Activated naive CD8-positive, alpha-beta T cell treated with anti-CD3 and anti-CD28 coated beads, Interleukin-2, amount 10 ng/mL, durations not matched to agents 7 days and 5 days (primary cell): ENCODE measurements around the gene MEST. TPM values are rescaled to one million over a fixed set of nuclear protein-coding genes. Genes with fewer than 3 reads are reported as not detected.
"Not testable (repeated sequence)": the region's sequence is repeated elsewhere in the genome, so short reads cannot be mapped to it uniquely, and the experiment has no call there.

Source experiments
- ATAC-seq: fragments of 150-1000 bp; cut with Tn5 transposase; one replicate; pipeline ENCODE4 v1.10.0; 2021; ENCODE audit warnings: low read depth, moderate library complexity
- POLR2A ChIA-PET: fragments of 350-600 bp; sonication (Branson Sonifier 250); formaldehyde crosslinking; loops from one replicate; lab custom pipeline; 2021; ENCODE audit warnings: antibody characterized with exemption; lab: Charles Lee
- DNase-seq: peaks from one replicate; pipeline ENCODE4 v3.0.0; 2021
- H3K27ac Mint-ChIP-seq: one replicate; pipeline ENCODE4 v1.8.0; 2022; ENCODE audit warnings: mild to moderate bottlenecking, mixed read lengths
- H3K27me3 Mint-ChIP-seq: one replicate; pipeline ENCODE4 v1.8.0; 2022; ENCODE audit warnings: mild to moderate bottlenecking, moderate library complexity, mixed read lengths
- H3K36me3 Mint-ChIP-seq: one replicate; pipeline ENCODE4 v1.8.0; 2021; ENCODE audit warnings: mild to moderate bottlenecking, mixed read lengths
- H3K4me1 Mint-ChIP-seq: one replicate; pipeline ENCODE4 v1.8.0; 2021; ENCODE audit warnings: mixed read lengths
- H3K4me3 Mint-ChIP-seq: one replicate; pipeline ENCODE4 v1.8.0; 2022; ENCODE audit warnings: mild to moderate bottlenecking, moderate library complexity, mixed read lengths
- H3K9me3 Mint-ChIP-seq: one replicate; pipeline ENCODE4 v1.8.0; 2021; ENCODE audit warnings: mixed read lengths
- total RNA-seq, 2 experiments: library from RNA; stranded (reverse); gene quantifications; one replicate each; pipeline ENCODE4 v1.2.3, GENCODE V29; 2021

MEST gene
- total RNA-seq, 2 experiments from 2014 or later = 8.7 to 11.6 TPM

GRCh38 chr7:130515315-130516040 is 23.6 kb downstream of the MEST start:
- POLR2A ChIA-PET = no interaction called here
- DNase-seq (no peak), ATAC-seq (no peak)
- Mint-ChIP-seq H3K27ac (no peak overlapping the region), H3K36me3 (no peaks in the 10 kb centered on the region), H3K4me1 (no peaks in the 10 kb centered on the region), H3K9me3 (no peaks in the 10 kb centered on the region), H3K4me3 (no peak overlapping the region), H3K27me3 (no peaks in the 10 kb centered on the region)

DNA sequence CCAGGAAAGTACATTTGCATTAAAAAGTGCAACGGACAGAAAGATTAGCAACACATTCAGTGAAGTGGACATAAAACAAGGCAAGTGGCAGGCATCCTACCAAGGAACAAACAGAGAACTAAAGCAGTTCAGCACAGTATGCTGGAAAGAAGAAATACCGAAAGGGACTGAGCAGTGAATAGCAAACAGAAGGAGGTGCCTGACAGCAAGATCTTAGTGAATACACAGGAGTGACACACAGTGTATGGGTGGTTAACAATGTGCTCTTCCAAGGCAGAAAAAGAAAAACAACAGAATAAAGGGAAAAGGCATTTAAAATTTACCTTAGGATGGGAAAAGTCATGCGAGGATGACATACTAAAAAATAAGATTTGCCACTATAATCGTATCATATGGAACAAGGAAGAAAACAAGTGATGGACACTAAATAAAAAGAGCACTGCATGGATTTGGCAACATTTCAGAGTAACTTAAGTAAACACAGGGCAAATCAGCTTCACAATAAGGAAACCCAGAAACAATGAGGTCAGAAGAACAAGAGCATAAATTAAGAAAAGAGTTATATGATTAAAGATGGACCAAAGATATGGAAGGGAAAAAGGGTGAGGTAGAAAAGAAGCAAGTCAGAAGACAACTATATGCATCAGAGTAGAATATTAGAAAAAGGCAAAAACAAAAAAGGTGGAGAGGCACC is 29.5 kb downstream of the MEST start:
- Mint-ChIP-seq H3K4me3 (no peak overlapping the region), H3K27me3 (no peaks in the 10 kb centered on the region), H3K36me3 (no peaks in the 10 kb centered on the region), H3K4me1 (no peaks in the 10 kb centered on the region), H3K9me3 (no peaks in the 10 kb centered on the region), H3K27ac (no peak overlapping the region)
- ATAC-seq = no peak
- POLR2A ChIA-PET = no interaction called here
- DNase-seq = no peak

DNA sequence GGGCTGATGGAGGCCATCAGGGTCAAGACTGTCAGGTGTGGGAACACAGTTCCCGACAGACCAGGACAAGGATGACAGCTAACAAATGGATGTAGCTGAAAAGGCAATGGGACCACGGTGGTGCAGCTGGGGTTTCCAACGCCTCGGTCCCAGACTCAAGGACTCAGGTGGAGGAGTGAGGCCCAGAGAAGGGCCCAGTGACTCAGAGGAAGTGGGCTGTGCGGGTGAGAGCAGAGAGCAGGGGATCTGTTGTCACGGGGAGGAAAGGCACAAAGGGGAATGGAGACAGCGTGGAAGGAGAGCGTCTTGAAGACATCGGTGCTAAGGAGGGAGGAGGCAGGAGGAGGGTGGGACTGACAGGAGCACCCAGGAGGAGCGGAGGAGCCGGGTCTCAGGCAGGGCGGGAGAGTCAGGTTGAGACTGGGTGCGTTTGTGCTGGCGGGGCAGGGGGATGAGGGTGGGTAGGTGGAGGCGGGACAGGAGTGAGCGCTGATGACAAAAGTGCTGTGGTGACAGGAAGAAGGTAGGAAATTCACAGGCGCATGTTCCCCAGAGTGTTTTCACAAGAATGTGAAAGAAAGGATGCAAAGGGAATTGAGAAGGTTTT is 31.7 kb downstream of the MEST start:
- POLR2A ChIA-PET, H3K27me3 Mint-ChIP-seq, H3K36me3 Mint-ChIP-seq, H3K4me1 Mint-ChIP-seq, H3K27ac Mint-ChIP-seq, ATAC-seq, DNase-seq, H3K4me3 Mint-ChIP-seq, H3K9me3 Mint-ChIP-seq: not testable (repeated sequence)

DNA sequence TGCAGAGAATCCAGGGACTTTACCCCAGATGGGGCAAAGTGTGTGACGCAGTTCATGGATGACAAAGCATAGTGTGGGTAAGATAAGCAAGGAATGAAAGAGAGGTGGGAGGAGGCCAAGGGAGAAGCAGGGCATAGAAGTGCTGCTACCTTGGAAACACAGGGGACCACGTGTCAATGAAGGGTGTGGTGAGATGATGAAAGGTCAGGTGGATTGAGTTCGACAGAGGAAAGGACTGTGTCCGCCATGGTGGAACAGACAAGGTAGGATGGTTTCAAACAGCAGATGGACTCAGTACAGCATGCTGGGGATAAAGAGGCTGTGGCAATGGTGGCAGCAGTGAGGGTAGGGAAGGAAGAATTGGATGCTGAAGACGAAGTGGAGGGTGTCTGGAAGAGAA is 32.7 kb downstream of the MEST start:
- H3K9me3 Mint-ChIP-seq = no peaks in the 10 kb centered on the region
- no peak overlapping the region for H3K27ac Mint-ChIP-seq
- POLR2A ChIA-PET = no interaction called here
- ATAC-seq (no peak), DNase-seq (no peak)
- H3K36me3 Mint-ChIP-seq = peaks cover 3% of the 10 kb centered on the region
- no peaks in the 10 kb centered on the region for H3K27me3 Mint-ChIP-seq
- H3K4me1 Mint-ChIP-seq = no peaks in the 10 kb centered on the region
- H3K4me3 Mint-ChIP-seq = no peak overlapping the region

DNA sequence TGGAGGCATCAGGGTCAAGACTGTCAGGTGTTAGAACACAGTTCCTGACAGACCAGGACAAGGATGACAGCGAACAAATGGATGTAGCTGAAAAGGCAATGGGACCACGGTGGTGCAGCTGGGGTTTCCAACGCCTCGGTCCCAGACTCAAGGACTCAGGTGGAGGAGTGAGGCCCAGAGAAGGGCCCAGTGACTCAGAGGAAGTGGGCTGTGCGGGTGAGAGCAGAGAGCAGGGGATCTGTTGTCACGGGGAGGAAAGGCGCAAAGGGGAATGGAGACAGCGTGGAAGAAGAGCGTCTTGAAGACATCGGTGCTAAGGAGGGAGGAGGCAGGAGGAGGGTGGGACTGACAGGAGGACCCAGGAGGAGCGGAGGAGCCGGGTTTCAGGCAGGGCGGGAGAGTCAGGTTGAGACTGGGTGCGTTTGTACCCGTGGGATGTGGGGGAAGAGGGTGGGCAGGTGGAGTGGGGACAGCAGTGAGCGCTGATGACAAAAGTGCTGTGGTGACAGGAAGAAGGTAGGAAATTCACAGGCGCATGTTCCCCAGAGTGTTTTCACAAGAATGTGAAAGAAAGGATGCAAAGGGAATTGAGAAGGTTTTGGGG is 36.0 kb downstream of the MEST start:
- H3K4me3 Mint-ChIP-seq, H3K36me3 Mint-ChIP-seq, H3K27ac Mint-ChIP-seq, H3K27me3 Mint-ChIP-seq, ATAC-seq, H3K9me3 Mint-ChIP-seq, DNase-seq, H3K4me1 Mint-ChIP-seq, POLR2A ChIA-PET: not testable (repeated sequence)

- POLR2A ChIA-PET = no interaction called here
- ATAC-seq = no peak
- Mint-ChIP-seq H3K9me3 (no peaks in the 10 kb centered on the region), H3K27ac (no peak overlapping the region), H3K4me3 (no peak overlapping the region), H3K36me3 (peaks cover 5% of the 10 kb centered on the region), H3K4me1 (no peaks in the 10 kb centered on the region), H3K27me3 (no peaks in the 10 kb centered on the region)
- no peak for DNase-seq
These were observed 37.5 kb downstream of the MEST start for GRCh38 chr7:130529417-130529816.

DNA sequence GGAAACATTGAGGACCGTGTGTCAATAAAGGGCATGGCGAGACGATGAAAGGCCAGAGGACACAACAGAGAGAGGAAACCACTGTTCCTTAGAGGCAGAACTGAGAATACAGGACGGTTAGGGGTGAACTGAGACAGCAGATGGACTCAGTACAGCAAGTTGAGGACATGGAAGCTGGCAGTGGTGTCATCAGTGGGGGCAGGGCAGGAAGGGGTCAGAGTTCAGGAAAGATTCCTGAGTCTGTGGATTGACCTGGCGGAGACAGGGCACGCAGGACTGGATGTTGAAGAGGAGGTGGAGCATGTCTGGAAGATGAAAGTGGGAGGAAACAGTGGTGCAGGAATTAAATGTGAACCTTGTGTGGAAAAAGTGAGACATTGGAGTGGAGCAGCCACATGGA is 46.0 kb downstream of the MEST start:
- H3K36me3 Mint-ChIP-seq, H3K4me1 Mint-ChIP-seq, H3K27ac Mint-ChIP-seq, DNase-seq, H3K9me3 Mint-ChIP-seq, ATAC-seq, H3K27me3 Mint-ChIP-seq, POLR2A ChIA-PET, H3K4me3 Mint-ChIP-seq: not testable (repeated sequence)

- H3K27ac Mint-ChIP-seq, DNase-seq, POLR2A ChIA-PET, H3K4me3 Mint-ChIP-seq, H3K9me3 Mint-ChIP-seq, H3K27me3 Mint-ChIP-seq, ATAC-seq, H3K4me1 Mint-ChIP-seq, H3K36me3 Mint-ChIP-seq: not testable (repeated sequence)
These were observed 49.4 kb downstream of the MEST start for GRCh38 chr7:130541287-130541686.

- H3K9me3 Mint-ChIP-seq, DNase-seq, POLR2A ChIA-PET, H3K4me3 Mint-ChIP-seq, H3K27ac Mint-ChIP-seq, H3K27me3 Mint-ChIP-seq, H3K4me1 Mint-ChIP-seq, H3K36me3 Mint-ChIP-seq, ATAC-seq: not testable (repeated sequence)
These were observed 50.4 kb downstream of the MEST start for GRCh38 chr7:130542297-130542696.

- Mint-ChIP-seq H3K4me1 (no peaks in the 10 kb centered on the region), H3K27ac (no peak overlapping the region), H3K9me3 (no peaks in the 10 kb centered on the region), H3K4me3 (no peak overlapping the region), H3K36me3 (peaks cover 7% of the 10 kb centered on the region), H3K27me3 (no peaks in the 10 kb centered on the region)
- POLR2A ChIA-PET = no interaction called here
- ATAC-seq = no peak
- DNase-seq = no peak
These were observed 51.7 kb downstream of the MEST start for GRCh38 chr7:130543487-130544010.

GRCh38 chr7:130544356-130544755 is 52.5 kb downstream of the MEST start:
- Mint-ChIP-seq H3K36me3 (peaks cover 7% of the 10 kb centered on the region), H3K4me1 (no peaks in the 10 kb centered on the region), H3K27ac (no peak overlapping the region), H3K4me3 (no peak overlapping the region), H3K27me3 (no peaks in the 10 kb centered on the region), H3K9me3 (no peaks in the 10 kb centered on the region)
- ATAC-seq = no peak
- POLR2A ChIA-PET = no interaction called here
- DNase-seq = no peak

- Mint-ChIP-seq H3K27ac (no peak overlapping the region), H3K36me3 (peaks cover 7% of the 10 kb centered on the region), H3K4me3 (no peak overlapping the region), H3K9me3 (no peaks in the 10 kb centered on the region), H3K4me1 (no peaks in the 10 kb centered on the region), H3K27me3 (no peaks in the 10 kb centered on the region)
- ATAC-seq (no peak), DNase-seq (no peak)
- POLR2A ChIA-PET = no interaction called here
These were observed 61.6 kb downstream of the MEST start for GRCh38 chr7:130553398-130554029.

- H3K4me3 Mint-ChIP-seq = no peak overlapping the region
- ATAC-seq (no peak), DNase-seq (no peak)
- no peaks in the 10 kb centered on the region for H3K9me3 Mint-ChIP-seq
- no peak overlapping the region for H3K27ac Mint-ChIP-seq
- no peaks in the 10 kb centered on the region for H3K4me1 Mint-ChIP-seq
- H3K27me3 Mint-ChIP-seq = no peaks in the 10 kb centered on the region
- peaks cover 7% of the 10 kb centered on the region for H3K36me3 Mint-ChIP-seq
- POLR2A ChIA-PET = no interaction called here
These were observed 62.6 kb downstream of the MEST start for GRCh38 chr7:130554481-130554880.
